Lung microvascular endothelial cell (primary cell): Measurements from ENCODE around the gene PITHD1. TPM values are rescaled to one million over a fixed set of nuclear protein-coding genes. Genes with fewer than 3 reads are reported as not detected.
A peak's percentile ranks its signal among the peaks of the same experiment; 100 is the strongest.
"Not testable (repeated sequence)": the region's sequence is repeated elsewhere in the genome, so short reads cannot be mapped to it uniquely, and the experiment has no call there.

Experiments
- DNase-seq, 2 donors: peaks; one replicate each; pipeline versions ENCODE4 v3.0.0 to v3.0.0-alpha.2; 2010; ENCODE audit warnings: low read depth in 2 of 2
- total RNA-seq: library from RNA; depleted of rRNA; stranded (reverse); fragments of >200 nt; gene quantifications from 2 replicates; pipeline ENCODE4 v1.2.1, GENCODE V29; 2014

PITHD1 gene
- total RNA-seq: 24.6 and 29.0 TPM in 2 replicates

- DNase-seq: peak; percentile 83 to 89
Measured at GRCh38 chr1:23777979-23778814, at the start of gene PITHD1. PITHD1 (plus strand) TSS chr1:23778418; CDS start chr1:23778516, 98 bp downstream.

DNA sequence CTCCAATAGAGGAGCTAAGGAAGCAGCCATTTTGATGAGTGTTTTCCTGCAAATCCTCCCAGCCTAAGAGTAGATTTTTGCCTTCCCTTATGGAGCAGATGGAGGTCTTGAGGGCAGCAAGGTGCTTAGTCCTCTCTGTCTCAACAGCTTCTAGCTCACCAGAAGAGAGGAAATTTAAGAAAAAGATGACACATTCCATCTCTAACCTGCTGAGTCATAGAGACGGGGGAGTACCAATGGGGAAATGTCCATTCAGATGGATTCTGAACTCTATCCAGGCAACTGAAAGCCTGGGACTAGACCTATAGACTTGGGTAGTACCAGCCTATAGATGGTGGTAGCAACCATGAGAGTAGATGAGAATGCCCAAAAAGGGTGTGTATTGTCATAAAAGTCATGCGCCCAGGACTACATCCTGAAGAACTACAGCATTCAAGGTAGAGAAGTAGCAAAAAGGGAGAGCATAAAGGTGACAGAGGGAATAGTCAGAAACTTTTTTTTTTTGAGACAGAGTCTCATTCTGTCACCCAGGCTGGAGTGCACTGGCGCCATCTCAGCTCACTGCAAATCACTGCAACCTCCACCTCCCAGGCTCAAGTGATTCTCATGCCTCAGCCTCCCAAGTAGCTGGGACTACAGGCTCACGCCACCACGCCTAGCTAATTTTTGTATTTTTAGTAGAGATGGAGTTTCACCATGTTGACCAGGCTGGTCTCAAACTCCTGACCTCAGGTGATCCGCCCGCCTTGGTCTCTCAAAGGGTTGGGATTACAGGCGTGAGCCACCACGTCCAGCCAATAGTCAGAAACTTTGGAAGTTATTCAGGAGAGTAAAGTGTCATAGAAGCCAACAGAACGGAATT, 45.6 kb upstream of the PITHD1 start:
- peak in 1 of 2 donors; percentile 23 for DNase-seq

DNA sequence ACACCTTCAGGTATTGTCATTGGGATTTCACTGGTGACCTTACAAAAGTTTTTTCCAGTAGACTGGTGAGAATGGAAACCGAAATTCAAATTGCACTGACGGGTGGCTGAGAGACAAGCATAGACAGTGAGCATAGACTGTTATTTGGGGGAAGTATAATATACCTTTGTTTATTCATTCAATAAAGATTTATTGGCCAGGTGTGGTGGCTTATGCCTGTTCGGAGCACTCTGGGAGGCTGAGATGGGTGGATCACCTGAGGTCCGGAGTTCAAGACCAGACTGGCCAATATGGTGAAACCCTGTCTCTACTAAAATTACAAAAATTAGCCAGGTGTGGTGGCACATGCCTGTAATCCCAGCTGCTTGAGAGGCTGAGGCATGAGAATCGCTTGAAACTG, 44.9 kb upstream of the PITHD1 start:
- not testable (repeated sequence) for DNase-seq

GRCh38 chr1:23736437-23737134, 41.6 kb upstream of the PITHD1 start:
- DNase-seq: no peak

- DNase-seq: no peak
Measured at GRCh38 chr1:23741609-23742008, 36.6 kb upstream of the PITHD1 start.

GRCh38 chr1:23742670-23743286, 35.4 kb upstream of the PITHD1 start:
- peak; percentile 24 to 32 for DNase-seq

DNA sequence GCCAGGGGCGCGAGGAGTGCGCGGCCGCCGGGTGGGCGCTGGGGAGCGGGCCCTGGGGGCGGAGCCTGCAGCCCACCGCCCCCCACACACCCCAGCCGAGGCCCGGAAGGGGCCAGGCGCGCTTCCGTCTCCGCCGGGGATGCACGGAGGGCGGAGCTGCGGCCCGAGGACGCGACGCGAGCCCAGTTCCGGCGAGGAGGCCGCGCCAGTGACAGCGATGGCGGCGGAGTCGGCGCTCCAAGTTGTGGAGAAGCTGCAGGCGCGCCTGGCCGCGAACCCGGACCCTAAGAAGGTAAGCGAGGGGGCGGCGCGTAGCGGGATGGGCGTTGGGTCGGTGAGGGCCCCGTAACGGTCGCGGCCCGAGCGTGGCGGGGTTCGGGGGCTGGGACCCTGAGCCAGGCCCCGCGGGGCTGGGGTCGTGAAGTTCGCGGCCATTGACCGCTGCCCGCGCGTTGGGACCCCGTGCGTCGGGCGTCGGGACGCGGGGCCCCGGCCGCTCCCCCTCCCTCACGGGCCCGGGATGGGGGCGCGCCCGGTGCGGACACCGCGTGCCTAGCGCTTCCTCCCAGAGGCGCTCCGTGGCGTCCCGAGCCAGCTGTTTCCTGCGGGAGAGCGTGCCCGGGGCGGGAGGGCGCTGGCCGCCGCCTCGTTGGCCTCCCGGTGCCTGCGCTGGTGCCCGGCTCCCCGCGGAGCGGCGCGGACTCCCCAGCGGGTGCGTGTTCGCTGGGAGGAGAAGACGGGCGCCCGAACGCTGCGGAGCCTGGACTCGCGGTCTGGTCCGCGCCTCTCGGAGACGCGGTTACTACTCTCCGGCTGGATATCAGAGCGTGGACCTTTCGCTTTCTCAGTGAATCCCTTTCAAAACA, 34.7 kb upstream of the PITHD1 start, which contains the start of gene ELOA:
TSS of gene ELOA (plus strand) at position 185 of the 866 bp plus-strand sequence. CDS start at position 218, 33 bp downstream.
- peak; percentile 66 to 73 for DNase-seq

DNA sequence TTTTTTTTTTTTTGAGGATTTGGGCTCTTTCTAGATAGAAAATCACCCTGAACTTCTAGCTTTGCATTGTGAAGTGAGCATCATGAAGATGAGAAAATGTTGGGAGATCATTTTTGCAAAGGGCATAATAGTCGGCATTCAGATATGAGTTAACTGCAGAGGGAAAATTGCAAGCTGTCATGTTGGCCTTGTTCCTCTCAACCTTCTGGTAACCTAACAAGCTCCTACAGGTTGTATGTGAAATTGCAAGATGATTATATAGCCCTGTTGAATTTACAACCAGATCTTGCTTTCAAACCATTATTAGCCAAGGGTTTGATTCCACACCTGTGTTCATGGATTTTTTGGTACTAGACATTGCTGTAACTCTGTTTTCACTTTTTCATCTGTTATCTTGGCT, 32.7 kb upstream of the PITHD1 start:
- peak; percentile 41 to 47 for DNase-seq

DNA sequence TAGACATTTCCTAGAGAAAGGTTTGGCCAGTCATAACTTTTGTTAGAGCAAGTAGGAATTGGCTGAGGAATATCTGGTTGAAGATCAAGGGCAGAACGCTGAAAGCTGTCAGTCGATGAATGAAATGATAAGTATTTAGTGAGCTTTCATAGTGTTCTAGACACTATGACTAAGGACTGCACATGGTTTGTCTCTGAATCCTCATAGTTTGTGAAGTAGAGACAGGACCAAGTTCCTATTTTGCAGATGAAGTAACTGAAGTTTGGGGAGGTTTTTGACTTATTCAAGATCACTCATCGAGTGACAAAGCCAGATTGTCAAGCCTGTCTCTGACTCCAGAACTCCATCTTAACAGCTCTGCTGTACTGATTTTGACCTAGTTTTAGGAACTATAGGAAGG, 30.2 kb upstream of the PITHD1 start:
- DNase-seq: peak in 1 of 2 donors; percentile 5

DNA sequence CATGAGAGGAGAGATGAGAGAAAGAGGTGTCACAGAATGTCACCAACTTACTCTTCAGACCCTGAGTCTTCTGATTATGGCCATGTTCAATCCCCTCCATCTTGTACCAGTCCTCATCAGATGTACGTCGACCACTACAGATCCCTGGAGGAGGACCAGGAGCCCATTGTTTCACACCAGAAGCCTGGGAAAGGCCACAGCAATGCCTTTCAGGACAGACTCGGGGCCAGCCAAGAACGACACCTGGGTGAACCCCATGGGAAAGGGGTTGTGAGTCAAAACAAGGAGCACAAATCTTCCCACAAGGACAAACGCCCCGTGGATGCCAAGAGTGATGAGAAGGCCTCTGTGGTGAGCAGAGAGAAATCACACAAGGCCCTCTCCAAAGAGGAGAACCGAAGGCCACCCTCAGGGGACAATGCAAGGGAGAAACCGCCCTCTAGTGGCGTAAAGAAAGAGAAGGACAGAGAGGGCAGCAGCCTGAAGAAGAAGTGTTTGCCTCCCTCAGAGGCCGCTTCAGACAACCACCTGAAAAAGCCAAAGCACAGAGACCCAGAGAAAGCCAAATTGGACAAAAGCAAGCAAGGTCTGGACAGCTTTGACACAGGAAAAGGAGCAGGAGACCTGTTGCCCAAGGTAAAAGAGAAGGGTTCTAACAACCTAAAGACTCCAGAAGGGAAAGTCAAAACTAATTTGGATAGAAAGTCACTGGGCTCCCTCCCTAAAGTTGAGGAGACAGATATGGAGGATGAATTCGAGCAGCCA, 27.0 kb upstream of the PITHD1 start:
- DNase-seq: peak; percentile 60

DNA sequence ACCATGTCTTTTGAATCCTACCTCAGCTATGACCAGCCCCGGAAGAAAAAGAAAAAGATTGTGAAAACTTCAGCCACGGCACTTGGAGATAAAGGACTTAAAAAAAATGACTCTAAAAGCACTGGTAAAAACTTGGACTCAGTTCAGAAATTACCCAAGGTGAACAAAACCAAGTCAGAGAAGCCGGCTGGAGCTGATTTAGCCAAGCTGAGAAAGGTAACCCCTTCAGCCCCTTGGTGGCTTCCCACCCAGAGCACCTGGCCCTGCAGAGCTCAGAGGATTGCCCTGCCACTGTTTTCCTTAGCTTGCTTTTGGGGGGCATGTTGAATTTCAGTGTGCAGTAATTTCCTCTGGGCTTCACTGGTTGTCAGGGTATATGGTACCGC, 26.4 kb upstream of the PITHD1 start:
- no peak for DNase-seq

DNA sequence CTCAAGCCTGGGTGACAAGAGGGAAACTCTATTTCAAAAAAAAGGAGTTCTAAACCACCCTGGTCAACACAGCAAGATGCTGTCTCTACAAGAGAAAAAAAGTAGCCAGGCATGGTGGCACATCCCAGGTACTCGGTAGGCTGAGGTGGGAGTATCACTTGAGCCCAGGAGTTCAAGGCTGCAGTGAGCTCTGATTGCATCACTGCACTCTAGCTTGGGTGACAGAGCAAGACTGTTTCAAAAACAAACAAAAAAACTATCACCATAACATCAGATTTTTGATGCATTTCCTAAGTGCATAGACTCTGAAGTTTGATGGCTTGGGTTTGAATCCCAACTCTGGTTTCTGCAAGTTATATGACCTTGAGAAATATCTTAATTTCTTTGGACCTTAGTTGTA, 25.3 kb upstream of the PITHD1 start:
- DNase-seq: no peak

GRCh38 chr1:23756676-23757075, 21.5 kb upstream of the PITHD1 start:
- DNase-seq: peak in 1 of 2 donors; percentile 9

GRCh38 chr1:23757812-23758211, 20.4 kb upstream of the PITHD1 start:
- DNase-seq: no peak

DNA sequence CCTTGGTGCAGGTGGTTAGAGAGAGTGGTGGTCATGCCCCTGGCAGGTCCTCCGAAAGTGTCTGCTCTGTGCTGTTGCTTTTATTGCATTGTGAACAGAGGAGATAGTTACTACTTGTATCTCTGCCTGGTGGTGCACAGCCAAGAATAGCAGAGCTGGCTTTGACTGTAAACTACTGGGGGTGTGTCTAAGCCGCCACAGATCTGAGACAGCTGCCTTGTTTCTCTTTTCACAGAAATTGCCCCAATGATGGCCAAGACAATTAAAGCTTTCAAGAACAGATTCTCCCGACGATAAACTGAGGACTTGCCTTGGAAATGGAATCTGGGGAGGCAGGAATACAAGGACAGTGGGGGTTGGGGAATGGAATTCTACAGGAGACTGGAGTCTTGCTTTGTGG, 18.9 kb upstream of the PITHD1 start:
- DNase-seq: no peak

- no peak for DNase-seq
Measured at GRCh38 chr1:23763041-23763577, 15.1 kb upstream of the PITHD1 start.

GRCh38 chr1:23768733-23769132, 9.5 kb upstream of the PITHD1 start:
- no peak for DNase-seq

GRCh38 chr1:23772049-23772853, 6.0 kb upstream of the PITHD1 start:
- DNase-seq: peak; percentile 84 to 87
